GM19372 (cell line): ENCODE data around the gene HOMER2.
A peak's percentile ranks its signal among the peaks of the same experiment; 100 is the strongest.
"Not testable (repeated sequence)": the region's sequence is repeated elsewhere in the genome, so short reads cannot be mapped to it uniquely, and the experiment has no call there.

ENCODE experiments used
- ATAC-seq: cut with Tn5 transposase; IDR thresholded peaks from one replicate; pipeline ENCODE4 v1.9.1; 2021; ENCODE audit warnings: mild to moderate bottlenecking, low read depth, moderate library complexity; ENCODE audit not compliant: unreplicated experiment

Gene HOMER2

DNA sequence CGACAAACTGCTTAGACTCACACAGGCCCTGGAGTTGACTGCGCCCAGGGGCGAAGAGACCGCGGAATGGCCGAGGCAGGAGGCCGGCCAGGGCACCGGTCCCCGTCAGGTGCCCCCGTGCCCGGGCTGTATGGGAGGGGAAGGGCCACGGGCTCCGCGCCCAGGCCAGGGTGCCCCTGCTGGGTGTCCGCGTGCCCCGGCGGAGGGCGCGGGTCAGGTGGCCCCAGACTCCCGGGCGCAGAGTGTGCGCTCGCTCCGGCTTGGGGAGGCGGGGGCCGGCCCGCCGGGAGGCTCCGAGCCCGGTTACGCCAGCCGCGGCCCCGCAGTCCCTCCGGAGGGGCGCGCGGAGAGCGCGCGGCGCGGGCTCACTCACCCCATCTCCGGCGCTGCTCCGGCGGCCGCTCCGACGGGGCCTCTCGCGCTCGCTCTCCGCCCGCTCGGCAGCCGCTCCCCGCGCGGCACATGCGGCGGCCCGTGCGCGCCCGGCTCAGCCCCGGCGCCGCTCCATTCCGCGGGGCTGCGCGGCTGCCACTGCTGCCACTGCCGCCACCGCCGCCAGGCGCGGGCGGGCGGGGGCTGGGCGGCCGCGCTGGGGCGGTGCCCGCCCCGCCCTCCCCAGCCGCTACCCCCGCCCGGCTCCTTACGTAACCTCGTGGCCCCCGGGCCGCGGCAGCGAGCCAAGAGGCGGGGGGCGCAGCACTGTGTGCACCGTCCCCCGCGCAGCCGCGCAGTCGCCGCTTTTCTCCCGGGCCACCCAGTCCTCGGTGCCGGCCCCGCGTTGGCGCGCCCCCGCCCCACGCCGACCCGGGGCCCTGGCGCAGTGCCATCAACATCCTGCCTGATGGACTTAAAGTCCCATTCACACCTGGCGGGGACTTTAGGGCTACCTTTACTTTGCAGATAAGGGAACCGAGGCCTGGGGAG is at the start of gene HOMER2:
Gene HOMER2 (minus strand): TSS at position 563 of the 924 bp plus-strand sequence. CDS start 185 bp downstream, at position 378.
- ATAC-seq: no peak

DNA sequence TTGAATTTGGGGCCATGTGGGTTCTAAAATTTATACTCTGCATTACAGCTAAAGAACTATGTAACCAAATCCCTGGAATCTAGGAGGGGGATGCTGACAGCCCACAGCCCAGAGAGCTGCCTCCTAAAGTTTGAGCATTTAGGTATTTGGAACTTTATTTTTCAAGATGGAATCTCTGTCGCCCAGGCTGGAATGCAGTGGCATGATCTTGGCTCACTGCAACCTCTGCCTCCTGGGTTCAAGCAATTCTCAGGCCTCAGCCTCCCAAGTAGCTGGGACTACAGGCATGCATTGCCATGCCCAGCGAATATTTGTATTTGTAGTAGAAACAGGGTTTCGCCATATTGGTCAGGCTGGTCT is 48.1 kb upstream of the HOMER2 start:
- ATAC-seq: not testable (repeated sequence)

DNA sequence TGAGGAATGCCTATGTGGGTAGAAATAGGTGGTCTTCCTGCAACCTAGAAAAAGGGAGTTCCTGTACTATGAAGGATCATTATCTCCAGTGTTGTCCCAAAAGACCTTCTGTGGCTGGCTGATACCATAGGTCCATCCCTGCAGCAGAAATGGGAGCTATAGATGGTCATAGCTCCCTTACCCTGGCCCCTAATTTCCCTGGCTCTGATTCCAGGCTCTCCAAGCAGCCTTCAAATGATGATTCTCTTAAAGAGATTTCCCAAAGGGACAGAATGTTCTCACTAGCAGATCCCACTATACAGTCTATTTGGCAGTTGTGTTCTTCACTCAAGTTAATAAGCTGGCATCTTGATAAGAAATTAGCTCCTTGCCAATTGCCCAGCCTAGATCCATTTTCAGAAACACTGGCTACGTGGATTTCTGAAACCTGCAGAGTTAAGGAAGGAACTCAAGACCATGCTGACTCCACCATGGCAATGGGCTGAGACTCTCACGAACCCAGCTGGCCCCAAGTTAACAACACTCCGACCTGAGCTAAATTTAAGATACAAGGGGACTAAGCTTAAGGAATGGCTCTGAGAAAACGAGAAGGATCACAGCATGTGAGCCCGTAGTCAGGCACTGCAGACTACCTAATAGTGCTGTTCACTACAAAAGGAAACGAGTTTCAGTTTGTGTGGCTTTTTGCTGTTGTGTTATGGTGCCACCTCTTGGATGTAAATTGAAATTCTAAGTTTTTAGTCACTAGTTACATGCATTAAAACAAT is 47.6 kb upstream of the HOMER2 start:
- ATAC-seq: peak; percentile 75

- ATAC-seq: no peak
These were observed 46.9 kb upstream of the HOMER2 start for GRCh38 chr15:82999426-82999825.

- no peak for ATAC-seq
These were observed 43.4 kb upstream of the HOMER2 start for GRCh38 chr15:82995938-82996337.

DNA sequence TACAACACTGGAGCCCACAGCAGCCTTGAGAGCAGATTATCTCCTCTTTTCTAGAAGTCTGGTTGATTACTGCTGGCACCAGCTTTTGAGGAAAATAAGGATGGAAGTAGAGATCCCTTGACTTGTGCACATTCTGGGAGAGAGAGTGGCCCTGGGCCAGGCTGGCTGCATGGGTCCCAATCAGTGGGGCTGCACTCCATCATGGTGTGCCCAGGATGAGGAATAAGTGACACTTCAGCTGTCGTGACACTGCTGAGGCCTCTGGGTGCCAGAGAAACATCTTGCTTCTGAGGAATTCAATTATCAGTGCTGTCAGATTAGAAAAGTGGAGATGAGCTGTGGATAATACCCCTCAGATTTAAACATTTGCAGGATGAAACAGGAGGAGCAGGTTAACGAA is 42.6 kb upstream of the HOMER2 start:
- no peak for ATAC-seq

- no peak for ATAC-seq
These were observed 40.6 kb upstream of the HOMER2 start for GRCh38 chr15:82993144-82993543.

- no peak for ATAC-seq
These were observed 40.0 kb upstream of the HOMER2 start for GRCh38 chr15:82992436-82992998.

GRCh38 chr15:82986442-82986780 is 33.9 kb upstream of the HOMER2 start:
- ATAC-seq: peak; percentile 5

GRCh38 chr15:82985688-82986441 is 33.3 kb upstream of the HOMER2 start, which contains the start of gene RAMAC:
Gene RAMAC, plus strand, starts transcription at chr15:82986210. Its CDS starts 2,809 bp downstream, at chr15:82989019.
- ATAC-seq: peak; percentile 94

DNA sequence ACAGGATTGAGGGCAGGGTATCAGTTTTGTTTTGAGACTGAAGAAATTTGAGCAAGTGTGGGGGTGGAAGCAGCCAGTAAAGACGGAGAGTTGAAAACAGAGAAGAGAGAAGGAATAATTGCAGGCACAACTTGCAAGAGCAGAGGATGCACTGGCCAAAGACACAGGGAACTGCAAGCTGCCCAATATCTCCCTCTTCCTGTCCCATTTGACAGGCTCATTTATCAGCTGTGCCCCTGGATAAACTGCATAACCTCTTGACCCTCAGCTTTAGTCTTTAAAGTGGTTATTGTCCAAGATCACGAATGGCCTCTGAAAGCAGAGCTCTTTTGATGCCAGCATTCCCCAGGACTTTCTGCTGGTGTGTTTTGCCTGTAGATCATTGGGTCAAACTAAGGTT is 28.5 kb upstream of the HOMER2 start:
- ATAC-seq: no peak

DNA sequence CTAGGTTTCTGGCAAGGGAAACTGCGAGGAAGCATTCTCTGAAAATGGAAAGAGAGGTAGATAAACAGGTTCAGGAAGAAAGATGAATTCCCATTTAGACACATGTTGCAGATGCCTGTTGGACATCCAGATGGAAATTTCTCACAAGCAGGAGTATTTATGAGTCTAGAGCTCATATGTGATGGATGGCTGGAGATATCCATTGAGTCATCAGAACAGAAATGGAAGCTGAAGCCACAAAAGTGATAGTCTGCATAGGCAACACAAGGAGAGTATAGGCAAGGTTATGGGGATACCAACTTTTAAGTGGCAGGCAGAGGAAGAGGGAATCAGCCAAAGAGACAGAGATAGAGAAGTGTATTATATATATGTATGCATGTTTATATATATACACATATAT is 27.2 kb upstream of the HOMER2 start:
- ATAC-seq: no peak

DNA sequence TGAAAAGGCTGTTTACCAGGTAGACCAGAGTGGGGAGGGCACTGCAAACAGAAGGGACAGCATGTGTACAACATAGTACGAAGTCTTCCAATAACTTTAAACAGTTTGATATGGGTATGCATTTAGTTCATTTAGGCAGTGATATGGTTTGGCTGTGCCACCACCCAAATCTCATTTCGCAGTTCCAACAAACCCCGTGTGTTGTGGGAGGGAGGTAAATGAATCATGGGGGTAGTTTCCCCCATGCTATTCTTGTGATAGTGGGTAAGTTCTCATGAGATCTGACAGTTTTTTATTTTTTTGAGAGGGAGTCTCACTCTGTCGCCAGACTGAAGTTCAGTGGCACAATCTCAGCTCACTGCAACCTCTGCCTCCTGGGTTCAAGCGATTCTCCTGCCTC is 25.9 kb upstream of the HOMER2 start:
- no peak for ATAC-seq

- no peak for ATAC-seq
These were observed 24.6 kb upstream of the HOMER2 start for GRCh38 chr15:82977076-82977475.

DNA sequence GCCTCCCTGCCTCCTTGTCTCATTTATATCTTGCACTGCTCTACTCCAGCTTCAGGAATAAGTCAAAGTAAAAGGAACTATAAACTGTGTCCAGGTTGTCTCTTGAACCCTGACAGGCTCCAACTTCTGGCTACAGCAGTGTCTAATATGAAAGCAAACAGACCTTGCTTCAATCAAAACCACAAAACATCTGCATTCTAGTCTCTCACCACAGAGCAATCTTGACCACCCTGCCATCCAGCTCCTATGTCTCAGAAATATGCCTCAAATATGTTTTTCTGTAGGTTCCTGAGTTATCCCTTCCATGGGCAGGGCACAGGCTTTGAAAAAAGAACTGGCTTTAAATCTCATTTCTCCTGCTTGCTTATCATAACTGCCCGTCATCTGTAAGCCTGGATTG is 20.5 kb upstream of the HOMER2 start:
- ATAC-seq: no peak

DNA sequence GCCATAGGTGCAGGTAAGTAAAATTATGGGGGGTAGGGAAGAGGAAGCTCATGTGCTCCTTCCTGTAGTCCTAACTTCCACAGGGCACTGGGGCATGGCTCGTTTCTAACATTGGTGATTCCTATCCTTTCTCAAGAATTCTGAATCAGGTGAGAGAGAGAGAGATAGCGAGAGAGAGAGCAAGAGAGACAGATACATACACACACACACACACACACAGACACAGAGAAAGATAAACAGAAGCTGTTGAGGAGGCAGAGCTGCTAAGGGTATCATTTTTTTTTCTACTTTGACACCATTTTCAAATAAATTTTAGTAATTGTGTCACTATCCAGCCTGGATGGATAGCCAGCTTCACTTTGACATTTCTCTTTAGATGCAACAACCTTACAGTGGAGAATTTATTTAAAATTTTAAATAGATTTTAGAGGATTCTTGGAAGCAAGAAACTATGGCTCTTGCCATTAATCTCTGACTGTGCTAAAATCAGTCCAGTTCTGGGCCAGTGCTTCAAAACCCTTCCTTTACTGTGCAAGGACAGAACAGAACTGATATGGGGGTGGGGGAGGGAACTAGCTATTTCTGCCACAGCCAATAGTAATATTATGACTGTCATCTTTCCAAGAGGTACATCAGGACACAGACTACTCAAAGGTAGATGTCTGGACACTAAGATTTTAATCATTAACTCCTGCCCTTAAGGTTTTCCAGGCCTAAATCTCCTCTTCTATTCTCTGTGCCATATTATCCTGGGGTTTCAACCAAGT is 18.9 kb upstream of the HOMER2 start:
- ATAC-seq: no peak

- no peak for ATAC-seq
These were observed 18.2 kb upstream of the HOMER2 start for GRCh38 chr15:82970696-82971095.

DNA sequence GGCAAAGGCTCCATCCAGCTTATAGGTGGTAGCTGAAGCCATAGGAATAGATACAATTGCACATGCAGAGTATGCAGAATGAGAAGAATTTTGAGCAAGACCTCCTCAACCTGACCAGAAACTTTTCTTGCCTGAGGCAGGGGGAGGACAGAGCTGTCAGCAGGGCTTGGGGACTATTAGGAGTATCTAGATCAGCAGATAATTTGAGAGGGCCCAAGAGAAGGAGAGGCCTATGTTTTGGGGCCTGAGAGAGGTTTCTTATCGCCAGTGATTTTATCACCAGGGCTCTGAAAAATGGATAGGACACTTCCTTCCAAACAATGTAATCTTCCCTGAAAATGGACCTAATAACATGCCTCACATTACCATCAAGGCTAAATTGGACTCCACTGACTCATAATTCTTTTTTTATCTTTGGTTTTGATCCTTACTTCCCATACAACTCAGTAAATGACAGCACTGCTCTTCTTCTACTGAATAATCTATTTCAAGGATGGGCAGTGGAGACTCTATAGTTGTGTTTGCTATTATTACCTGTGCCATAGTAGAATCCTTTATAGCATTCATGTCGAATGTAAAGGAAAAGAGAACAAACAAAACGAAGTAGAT is 17.7 kb upstream of the HOMER2 start:
- no peak for ATAC-seq

DNA sequence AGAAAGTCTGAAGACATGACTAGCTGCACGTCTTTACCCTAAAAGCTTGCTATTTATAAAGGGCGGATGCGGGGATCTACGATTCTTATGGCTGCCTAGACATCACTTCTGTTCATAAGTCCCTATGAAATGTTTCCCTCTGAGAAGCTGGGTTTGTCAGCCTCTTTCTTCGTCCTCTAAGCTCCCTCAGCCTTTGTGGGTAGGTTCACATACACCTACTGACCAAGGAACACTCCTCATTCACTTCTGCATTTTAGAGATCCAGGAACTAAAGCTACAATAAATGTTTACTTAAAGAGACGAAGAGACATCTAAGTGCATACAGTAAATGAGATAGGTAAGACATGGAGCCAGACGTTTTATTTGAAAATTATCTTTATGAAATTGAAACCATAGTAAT is 16.8 kb upstream of the HOMER2 start:
- no peak for ATAC-seq
